Cardiac muscle cell (in vitro differentiated cells and primary cell): ENCODE measurements around the gene SLC2A1. TPM values are rescaled to one million over a fixed set of nuclear protein-coding genes. Genes with fewer than 3 reads are reported as not detected.
A peak's percentile ranks its signal among the peaks of the same experiment; 100 is the strongest.

Source experiments
- DNase-seq, 2 donors: peaks; one replicate each; pipeline versions ENCODE4 v3.0.0 to v3.0.0-alpha.2; 2010 to 2017; ENCODE audit warnings: low read depth in 1 of 2, low spot score in 1 of 2
- H3K27ac ChIP-seq: fragments of 200-600 bp; sonication (generic); 2 replicates; pipeline ENCODE4 v1.5.1; 2016
- H3K27me3 ChIP-seq: fragments of 200-600 bp; sonication (generic); 2 replicates; pipeline ENCODE4 v1.6.0; 2016; ENCODE audit warnings: control low read depth
- H3K36me3 ChIP-seq: fragments of 200-600 bp; sonication (generic); 2 replicates; pipeline ENCODE4 v1.5.1; 2016; ENCODE audit warnings: control low read depth
- H3K4me1 ChIP-seq: fragments of 200-600 bp; sonication (generic); 2 replicates; pipeline ENCODE4 v1.8.1; 2017; ENCODE audit warnings: low read depth, mild to moderate bottlenecking, mixed run types
- H3K4me3 ChIP-seq: fragments of 200-600 bp; sonication (generic); 2 replicates; pipeline ENCODE4 v1.5.1; 2016; ENCODE audit warnings: mild to moderate bottlenecking
- H3K9me3 ChIP-seq: fragments of 200-600 bp; sonication (generic); 2 replicates; pipeline ENCODE4 v1.5.1; 2017; ENCODE audit warnings: low read depth, mild to moderate bottlenecking, control low read depth
- CTCF ChIP-seq: IDR thresholded peaks from 2 replicates; pipeline ENCODE4 v1.5.1; 2012; ENCODE audit warnings: low read depth, mild to moderate bottlenecking, low read length
- polyA plus RNA-seq: library from polyadenylated mRNA; unstranded; fragments of >200 nt; fragmentation: Nextera tagmentation; extraction: Ambion mirVana; gene quantifications from 2 replicates; pipeline ENCODE4 v1.2.1, GENCODE V29; 2016
- total RNA-seq: library from RNA; depleted of rRNA; stranded (reverse); fragments of >200 nt; gene quantifications from 2 replicates; pipeline ENCODE4 v1.2.3, GENCODE V29; 2016

The SLC2A1 gene
- total and polyA plus RNA-seq, 2 experiments from 2014 or later: 243 to 714 TPM

- no peaks in the 10 kb centered on the region for H3K36me3 ChIP-seq
- no peaks in the 10 kb centered on the region for H3K9me3 ChIP-seq
- peaks cover 12% of the 10 kb centered on the region for H3K4me1 ChIP-seq
- H3K27me3 ChIP-seq: no peaks in the 10 kb centered on the region
- TF ChIP-seq CTCF: no peak
- no peak for DNase-seq
- no peak overlapping the region for H3K4me3 ChIP-seq
- no peak overlapping the region for H3K27ac ChIP-seq
Observed at GRCh38 chr1:42996384-42996970, 37.8 kb upstream of the SLC2A1 start.

GRCh38 chr1:42993502-42994136 is 35.0 kb upstream of the SLC2A1 start:
- TF ChIP-seq CTCF: no peak
- DNase-seq: no peak
- Histone ChIP-seq H3K36me3 (no peaks in the 10 kb centered on the region), H3K4me3 (no peak overlapping the region), H3K27ac (peak overlapping the region; percentile 35), H3K27me3 (no peaks in the 10 kb centered on the region), H3K4me1 (peaks cover 15% of the 10 kb centered on the region), H3K9me3 (no peaks in the 10 kb centered on the region)

- peak overlapping the region; percentile 94 for H3K27ac ChIP-seq
- DNase-seq: peak in 1 of 2 donors; percentile 73
- no peak overlapping the region for H3K4me3 ChIP-seq
Observed at GRCh38 chr1:42992054-42992571, 33.4 kb upstream of the SLC2A1 start.

GRCh38 chr1:42990757-42991346 is 32.2 kb upstream of the SLC2A1 start:
- Histone ChIP-seq H3K27ac (peak overlapping the region; percentile 94), H3K27me3 (no peaks in the 10 kb centered on the region), H3K36me3 (no peaks in the 10 kb centered on the region), H3K4me1 (peaks cover 15% of the 10 kb centered on the region), H3K9me3 (no peaks in the 10 kb centered on the region), H3K4me3 (no peak overlapping the region)
- DNase-seq: no peak
- no peak for TF ChIP-seq CTCF

More at GRCh38 chr1:42992054-42992571, 33.4 kb upstream of the SLC2A1 start:
- TF ChIP-seq CTCF: no peak
- H3K27me3 ChIP-seq: no peaks in the 10 kb centered on the region
- H3K36me3 ChIP-seq: no peaks in the 10 kb centered on the region
- H3K4me1 ChIP-seq: peaks cover 15% of the 10 kb centered on the region
- no peaks in the 10 kb centered on the region for H3K9me3 ChIP-seq

- Histone ChIP-seq H3K36me3 (no peaks in the 10 kb centered on the region), H3K4me3 (no peak overlapping the region), H3K9me3 (no peaks in the 10 kb centered on the region), H3K4me1 (no peaks in the 10 kb centered on the region), H3K27me3 (no peaks in the 10 kb centered on the region), H3K27ac (no peak overlapping the region)
- DNase-seq: no peak
- no peak for TF ChIP-seq CTCF
Observed at GRCh38 chr1:42983693-42984092, 25.0 kb upstream of the SLC2A1 start.
